NCI-H526 treated with DMSO at 0.1 percent for 48 hours (cell line): ENCODE results near the gene ABCB6.
A peak's percentile ranks its signal among the peaks of the same experiment; 100 is the strongest.

Source experiments
- DNase-seq: peaks from one replicate; lab custom pipeline; 2025; lab: John Stamatoyannopoulos, UW

Gene ABCB6

DNA sequence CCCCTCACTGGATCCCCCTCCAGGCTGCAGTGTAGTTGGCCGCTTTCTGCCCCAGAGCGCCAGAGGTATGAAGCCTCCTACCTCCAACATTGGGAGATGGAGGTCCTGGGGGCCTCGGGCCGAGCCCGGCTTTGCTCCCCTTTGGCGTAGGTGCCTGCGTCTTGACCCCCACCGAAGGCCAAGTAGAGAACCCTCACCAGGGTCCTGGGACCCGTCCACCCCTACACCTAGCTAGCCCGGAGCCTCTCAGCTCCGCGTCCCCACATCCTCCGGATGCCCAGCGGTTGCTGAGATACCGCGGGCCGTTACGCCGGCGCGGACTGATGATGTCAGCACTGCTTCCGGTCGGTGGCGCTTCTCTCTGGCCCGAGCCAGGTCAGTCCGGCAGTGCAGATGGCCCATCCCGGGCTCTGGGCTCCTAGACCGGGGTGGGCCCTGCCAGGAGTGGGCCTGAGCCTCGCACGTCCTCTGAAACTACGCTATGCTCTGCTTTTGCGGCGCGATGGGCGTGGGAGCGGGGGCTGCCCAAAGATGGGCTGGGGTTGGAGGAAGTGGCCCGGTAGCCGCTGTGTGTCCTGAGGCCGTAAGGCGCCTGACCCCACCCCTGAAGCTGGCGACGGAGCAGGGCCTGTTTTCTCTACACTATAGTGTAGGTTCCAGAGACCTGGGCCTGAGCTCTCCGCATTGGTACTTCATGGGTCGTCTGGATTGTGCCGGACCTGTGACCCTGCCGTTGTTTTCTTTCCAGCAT, 26.6 kb upstream of the ABCB6 start, which contains the start of the genes GLB1L and STK16:
TSS of gene GLB1L (minus strand) at position 297 of the 751 bp plus-strand sequence. CDS start 1,871 bp downstream, outside the sequence.
TSS of gene STK16 (plus strand) at position 332 of the 751 bp plus-strand sequence. CDS start 521 bp downstream, outside the sequence.
- peak; percentile 64 for DNase-seq

DNA sequence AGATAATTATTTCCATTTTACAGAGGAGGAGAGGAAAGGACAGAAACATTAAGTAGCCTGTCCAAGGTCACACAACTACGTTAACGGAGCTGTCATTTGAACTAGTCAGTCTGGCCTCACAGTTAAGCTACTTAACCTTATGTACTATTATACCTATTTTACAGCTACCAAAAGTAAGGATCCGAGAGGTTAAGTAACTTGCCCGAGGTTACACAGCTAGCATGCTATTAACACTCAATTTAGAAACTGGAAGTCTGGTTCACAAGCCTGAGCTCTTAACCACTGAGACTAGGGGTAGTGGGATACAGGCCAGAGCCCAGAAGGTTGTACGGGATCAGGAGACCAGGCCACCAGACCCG, 26.0 kb upstream of the ABCB6 start:
- no peak for DNase-seq

DNA sequence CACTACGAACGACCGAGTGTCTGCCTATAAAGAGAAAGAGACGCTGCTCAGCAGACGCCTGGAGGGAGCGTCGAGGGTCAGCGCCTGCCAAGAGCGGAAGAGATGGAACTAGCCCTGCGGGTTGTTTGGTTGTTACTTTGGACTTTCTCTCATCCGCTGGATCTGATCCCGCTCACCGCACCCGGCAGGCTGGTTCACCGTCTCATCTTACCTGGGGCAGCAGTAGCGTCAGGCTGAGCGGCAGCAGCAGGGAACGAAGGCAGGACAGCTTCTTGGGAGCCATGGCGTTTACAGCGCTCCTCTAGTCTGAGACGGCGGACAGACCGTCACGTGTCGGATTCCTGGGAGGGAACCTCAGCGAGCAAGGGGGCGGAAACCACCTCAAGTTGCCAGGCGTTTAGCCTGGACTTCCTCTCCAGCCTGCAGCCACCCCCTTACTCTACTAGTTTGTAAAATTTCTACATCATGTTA, 24.6 kb upstream of the ABCB6 start:
- no peak for DNase-seq

DNA sequence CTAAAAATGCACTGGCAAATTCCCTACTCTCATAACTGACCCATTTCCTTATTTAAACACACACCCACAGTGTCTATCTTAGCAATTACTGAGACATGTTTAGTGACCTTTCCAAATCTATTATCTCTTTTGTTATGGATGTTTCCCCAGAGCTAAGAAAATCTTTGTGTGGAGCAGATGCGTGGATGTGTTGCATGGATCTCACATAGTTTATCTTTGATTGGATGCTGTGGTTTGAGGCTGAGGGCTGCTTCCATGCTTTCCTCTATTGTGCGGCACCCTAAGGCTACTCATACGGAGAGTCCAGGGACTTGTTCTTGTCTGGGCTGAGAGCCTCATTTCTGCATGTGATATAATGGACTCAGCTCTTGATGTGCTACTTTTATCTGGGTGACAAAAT, 15.6 kb upstream of the ABCB6 start:
- no peak for DNase-seq

DNA sequence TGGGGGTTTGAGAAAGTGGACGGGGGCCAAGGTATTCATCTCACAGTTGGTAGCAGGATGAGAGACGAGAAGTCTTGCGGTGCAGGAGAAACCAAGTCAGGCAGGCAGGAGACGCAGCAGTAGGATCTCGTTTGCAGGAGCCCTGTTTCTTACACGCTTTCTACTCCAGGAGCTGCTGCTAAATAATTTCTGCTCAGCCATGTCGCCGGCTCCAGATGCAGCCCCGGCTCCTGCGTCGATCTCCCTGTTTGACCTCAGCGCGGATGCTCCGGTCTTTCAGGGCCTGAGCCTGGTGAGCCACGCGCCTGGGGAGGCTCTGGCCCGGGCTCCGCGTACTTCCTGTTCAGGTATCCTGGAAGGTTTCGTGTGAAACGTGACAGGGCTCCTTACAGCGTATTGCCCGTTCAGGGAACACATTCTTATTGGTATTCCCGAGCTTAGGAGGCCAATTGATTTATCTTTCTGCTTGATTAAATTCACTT, 11.3 kb upstream of the ABCB6 start:
- DNase-seq = no peak

DNA sequence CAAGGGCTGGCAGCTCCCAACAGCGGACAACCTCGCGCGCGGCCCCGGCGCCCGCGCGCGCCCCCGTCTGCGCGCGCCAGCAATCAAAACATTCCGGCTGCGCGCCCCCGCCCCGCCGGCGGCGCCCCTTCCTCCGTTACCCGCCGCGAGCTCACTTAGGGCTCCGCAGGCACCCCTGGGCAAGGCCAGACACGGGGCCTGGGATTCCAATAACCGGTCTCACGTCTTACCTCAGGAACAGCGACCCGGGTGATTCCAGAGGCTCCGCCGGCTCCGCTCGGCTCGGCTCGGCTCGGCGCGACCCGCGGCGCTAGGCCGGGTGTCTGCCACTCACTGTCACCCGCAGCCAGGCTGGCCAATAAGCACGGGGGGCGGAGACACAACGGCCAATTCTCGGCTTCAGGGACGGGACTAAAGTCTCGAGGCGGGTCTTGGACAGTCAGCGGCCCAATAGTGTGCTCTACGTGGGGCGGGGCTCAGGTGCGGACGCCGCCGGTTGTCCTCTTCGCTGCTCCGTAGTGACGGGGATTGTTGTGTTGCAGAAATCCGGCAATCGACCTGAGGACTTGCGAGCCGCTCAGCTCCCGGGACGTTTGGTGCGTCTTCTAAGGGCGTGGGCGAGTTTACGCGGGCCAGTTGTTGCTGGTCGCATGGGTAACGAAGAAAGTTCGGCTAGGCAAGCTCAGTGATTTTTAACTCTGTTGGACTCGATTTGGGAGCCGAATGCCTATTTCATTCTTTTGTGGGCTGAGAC, 10.7 kb upstream of the ABCB6 start, which contains the start of the genes ANKZF1 and ATG9A:
TSS of gene ANKZF1 (plus strand) at position 502 of the 754 bp plus-strand sequence. CDS start 452 bp downstream, outside the sequence.
TSS of gene ATG9A (minus strand) at position 332 of the 754 bp plus-strand sequence. CDS start 1,612 bp downstream, outside the sequence.
- DNase-seq = peak; percentile 98

DNA sequence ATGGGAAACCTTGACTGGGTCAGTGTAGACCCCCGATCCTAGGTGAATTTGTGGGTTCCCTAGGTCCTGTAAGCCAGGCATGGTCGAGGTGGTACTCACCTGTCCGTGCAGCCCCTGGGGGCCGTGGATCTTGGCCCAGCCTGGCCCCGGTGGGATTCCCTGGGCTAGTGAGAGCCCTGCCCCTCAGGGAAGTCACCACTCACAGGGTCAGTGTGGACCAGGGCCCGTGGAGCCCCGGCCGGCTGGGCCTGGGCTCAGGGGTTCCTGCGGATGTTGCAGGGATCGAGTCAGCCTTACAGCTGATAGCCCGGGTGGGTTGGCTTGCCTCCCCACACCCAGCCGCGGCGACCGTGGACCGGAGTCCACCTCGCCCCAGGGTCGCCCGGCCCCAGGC, 10.2 kb upstream of the ABCB6 start:
- DNase-seq = no peak

DNA sequence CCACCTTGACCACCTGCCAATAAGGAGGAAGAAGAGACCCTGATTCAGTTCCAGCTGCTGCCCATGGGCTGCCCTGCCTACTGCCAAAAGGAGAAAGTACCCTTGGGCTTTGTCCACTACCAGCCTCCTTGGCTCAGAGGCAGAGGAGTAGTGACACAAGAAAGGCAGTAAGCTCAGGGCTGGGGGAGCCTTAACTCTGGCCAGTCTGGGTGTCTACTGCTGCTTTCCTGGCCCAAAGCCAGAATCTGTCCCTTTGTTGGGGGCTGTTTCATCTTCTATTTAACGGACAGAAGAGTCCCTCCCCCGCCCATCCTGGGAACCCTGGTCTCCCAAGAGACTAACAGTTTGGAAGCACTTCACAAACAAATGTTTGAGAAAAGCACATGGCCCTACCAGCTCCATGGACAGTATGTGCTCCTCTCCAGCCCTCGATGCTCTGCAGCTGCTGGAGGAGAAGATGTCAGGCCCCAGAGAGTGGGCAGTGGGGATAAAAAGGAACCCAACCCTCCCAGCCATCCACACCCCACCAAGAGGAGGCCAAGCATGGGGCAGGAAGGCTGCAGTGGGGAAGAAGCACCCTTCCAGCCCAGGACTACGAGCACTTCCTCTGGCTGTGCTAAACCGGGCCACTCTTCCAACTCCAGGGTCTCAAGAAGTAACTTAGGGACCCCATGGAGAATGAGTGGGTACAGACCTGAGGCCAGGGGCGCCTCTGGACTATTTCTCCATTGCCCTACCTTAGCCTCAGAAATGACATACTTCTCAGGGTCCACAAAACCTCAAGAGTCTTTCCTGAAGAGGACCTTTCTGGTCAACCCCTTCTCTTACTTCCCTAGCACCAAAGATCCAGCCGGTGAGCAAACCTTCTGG, 9.5 kb upstream of the ABCB6 start:
- DNase-seq = no peak

DNA sequence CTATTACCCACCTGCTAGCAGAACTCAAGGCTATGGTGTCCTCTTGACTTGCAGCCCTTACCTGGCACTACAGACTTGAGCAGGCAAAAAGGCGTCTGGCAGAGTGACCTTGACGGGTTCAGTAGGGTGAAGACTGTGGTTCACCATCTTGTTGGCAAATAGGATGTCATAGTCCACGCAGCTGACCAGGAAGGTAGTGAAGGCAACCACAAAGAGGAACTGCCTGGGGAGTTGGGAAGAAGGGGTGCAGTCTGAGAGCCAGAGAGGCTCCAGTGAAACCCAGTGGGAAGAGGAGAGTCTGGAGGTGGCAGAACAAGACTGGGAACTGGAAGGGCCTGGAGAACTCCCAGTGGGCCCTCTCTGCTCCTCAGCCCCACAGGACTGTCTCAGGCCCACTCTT, 6.6 kb upstream of the ABCB6 start:
- no peak for DNase-seq

DNA sequence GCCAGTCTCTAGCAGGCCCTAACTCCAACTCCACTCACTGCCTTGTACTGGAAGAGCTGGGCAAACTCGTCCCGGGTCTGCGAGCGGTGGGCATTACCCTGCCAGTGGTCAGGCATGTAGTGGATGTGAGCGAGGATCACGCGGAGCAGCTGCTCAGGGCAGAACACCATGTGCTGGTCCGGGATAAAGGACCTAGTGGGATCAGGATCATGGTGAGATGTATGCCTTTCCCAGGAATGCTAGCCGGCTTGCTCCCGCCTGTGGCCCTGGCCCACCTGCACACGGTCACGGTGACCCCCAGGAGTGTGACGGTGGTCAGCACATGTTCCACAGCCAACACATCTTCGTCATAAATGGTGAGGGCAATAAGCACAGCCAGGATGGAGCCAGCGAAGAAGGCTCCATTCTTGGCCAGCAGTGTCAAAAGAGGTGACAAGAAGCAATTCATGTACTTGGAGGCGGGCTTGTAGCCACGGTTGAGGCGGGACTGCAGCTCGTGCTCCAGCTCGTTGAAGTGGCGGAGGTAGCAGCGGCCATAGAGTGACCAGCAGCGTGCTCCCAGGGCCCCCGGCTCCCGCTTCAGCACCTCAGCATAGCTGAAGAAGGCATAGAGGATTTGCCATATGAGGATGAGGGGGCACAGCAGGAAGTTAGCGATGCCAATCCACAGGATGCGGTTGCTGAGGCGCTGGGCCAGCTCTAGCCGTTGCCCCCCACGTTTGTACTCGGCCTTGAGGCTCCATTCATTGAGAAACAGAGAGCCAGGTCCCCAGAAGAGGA, 5.3 kb upstream of the ABCB6 start:
- DNase-seq = no peak

DNA sequence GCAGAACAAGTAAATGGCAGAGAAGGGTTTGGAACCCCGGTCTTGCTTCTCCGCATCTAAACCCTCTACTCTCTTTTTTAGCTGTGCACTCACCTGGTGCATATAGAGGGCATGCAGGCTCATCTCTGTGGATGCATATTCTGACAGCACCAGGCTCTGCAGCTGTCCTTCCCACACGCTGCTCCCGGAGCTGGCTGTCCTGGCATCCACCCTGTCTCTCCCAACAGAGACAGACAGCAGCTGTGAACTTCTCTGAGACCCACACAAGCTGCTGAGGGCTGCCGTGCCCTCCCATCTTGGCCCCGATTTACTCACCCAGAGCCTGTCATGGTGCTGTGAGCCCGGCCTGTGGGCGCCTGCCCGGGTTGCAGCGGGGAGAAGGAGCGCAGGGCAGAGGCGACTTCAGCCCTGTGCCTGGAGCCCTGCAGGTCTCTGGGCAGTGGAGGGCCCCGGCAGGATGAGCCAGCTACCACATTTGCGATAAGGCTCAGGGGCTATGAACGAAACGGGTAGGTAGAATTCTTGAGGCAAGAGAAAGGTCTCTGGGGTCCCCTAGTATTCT, 3.3 kb upstream of the ABCB6 start:
- DNase-seq = no peak

DNA sequence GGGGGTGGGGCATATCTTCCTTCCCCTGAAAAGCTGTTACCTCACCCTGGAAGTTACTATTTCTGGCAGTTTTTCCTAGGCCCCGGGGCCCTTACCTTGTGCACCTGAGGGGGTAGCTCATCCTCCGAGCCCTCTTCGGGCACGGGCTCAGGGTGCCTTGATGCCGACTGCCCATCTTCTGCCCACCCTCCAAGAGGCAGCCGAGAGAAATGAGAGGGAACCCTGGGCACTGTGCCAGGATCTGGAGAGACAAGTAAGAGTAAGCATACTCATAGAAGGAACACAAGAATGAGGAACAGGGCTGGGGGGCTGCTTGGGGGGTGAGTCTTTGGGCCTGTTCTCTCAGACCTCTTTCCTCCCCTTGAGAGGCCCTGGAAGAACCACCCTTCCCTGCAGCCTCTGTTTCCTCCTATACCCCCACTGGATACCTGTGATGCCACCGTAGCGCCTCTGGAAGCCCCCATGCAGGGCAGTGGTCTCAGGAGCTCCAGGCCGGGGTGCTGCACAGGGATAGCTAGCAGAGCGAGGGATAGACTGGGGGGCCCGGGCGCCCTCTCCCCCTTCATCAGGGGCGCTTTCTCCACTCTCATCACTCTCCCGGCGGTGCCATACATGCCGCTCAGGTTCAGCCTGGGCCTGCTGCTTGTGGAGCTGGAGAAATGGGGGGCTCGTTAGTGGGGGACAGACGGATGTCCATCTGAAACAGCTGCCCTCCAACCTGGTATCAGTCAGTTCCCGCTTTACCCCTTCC, 2.1 kb upstream of the ABCB6 start:
- DNase-seq = no peak

DNA sequence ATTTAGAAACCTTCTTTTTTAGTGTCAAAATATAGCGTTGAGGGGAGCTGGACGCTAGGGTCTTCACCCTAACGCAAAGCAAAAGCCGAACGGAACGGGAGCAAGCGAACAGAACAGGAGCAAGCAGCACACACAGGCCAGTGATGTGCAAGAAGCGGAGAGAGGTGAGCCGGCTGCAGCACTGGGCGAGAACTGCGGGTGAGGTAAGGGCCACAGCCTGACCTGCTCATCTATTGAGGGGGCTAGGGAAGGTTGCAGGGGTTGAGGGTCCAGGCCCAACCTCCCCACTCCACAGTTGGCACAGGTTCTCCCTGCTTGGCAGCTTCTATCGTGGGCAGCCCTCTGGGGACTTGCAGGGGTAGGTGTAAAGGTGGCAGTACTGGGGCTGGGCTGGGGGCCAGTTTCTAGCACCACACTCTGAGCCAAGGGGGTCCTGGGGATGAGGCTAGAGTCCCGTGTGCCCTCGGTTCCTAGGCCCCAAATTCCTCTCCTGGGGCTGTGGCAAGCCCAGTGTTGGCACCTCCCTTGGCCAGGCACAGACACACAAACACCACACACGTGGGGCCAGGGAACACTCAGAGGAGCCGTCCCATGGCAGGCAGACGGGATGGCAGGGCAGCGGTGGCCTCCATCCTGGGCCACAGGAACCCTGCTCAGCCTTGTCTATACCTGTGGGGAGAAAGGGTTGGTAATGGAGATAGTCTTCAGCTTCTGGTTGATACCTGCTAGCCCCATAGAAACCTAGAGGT, 1.2 kb upstream of the ABCB6 start:
- DNase-seq = no peak

DNA sequence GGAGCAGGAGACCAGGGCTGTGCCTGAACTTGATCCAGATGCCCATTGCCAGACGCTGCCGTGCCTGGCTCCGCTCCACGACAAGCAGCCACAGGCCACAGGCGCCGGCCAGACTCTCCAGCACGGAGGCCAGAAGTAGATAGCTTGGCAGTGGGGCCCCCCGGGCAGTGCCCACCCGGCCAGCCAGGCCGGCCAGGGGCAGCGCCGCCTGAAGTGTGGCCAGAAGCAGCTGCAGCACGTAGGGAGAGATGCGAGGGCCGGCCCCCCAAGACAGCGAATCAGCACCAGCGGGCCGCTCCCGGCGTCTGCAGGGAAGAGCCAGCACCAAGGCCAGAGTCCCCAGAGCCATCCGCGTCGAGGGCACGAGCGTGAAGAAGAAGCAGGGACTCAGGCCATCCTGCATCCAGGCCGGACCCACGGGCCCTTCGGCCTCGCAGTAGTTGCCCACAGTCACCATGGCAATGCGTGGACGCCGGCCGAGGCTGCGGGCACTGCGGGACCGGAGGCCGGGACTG, 484 bp downstream of the ABCB6 start:
- DNase-seq = peak; percentile 35

DNA sequence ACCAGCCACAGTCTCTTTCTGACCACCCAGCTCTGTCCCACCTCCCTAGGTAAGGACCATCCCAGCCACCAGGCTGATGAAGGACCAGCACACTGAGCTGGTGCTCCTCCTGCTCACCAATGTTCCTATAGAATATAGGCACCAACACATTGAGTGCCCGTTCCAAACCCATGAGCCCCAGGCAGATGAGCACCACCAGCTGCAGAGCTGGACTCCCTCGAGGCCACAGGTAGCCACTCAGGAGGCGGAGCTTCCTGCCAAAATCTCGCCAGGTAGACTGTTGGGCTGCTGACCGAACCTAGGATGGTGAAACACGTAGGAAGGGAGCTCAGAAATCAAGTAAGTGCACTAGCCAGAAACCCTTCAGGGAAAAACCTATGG, 2.2 kb downstream of the ABCB6 start:
- DNase-seq = no peak

DNA sequence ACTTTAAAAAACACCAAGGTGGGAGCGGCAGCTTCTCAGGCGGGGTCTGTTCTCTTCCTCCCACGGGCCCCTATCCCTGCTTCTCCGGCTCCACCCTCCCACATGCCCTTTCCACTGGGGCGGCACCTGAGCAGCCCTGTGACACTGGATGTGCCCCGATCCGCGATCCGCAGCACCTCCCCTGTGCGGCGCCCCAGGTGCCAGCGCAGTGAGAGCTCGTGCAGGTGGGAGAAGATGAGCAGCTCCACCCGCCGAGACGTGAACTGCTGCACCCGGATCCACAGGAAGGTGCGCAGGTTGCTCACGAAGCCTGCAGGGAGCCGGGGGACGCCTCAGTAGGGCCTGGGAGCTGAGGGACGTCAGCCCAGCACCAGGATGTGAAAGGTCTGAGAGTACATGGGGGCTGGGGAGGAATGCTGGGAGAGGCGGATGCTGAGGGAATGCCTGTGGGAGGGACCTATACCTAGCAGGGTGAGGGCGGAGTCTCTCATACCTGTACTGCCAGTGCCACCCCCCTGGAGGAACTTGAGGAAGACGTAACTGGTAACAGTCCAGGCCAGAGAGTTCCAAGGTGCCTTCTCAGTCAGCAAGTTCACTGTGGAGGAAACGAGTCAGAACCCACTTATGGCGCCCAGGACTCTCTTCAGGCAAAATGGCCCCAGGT, 2.8 kb downstream of the ABCB6 start:
- DNase-seq = no peak

DNA sequence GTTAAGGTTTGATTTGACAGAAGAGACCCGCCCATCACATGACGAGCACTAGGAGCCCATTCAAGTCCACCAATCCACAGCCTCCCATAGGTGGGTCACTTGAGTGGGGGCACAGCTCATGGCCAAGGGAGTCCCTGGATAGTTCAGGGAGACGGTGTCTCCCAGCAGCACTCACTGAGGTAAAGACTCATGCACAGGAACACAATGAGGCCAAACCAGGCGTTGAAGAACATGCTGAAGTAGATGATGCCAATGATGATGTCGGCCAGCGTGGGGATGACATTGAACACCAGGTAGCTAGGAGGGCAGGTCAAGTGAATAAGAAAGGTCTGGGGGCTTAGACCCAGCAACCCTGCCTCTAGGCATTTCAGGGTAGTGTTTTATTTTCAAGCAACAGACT, 4.0 kb downstream of the ABCB6 start:
- DNase-seq = no peak

DNA sequence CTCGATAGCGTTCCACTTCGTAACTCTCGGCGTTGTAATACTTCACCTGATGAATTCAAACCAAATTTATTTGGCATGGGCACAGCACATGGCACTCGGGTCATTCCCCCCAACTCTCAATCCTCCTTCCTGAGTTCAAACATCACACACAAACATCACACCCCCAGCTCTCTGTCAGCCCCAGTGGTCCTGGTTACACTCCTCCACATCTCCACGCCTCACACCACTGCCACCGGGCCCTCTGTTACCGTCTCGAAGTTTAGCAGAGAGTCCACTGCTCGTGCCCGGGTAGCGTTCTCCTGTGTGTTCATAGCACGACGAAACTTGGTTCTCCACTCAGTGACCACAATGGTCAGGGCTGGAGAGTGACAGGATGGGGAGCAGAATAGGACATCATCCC, 4.6 kb downstream of the ABCB6 start:
- no peak for DNase-seq
